Astrocyte (in vitro differentiated cells and primary cell): ENCODE data around the gene LRRC17. TPM values are rescaled to one million over a fixed set of nuclear protein-coding genes. Genes with fewer than 3 reads are reported as not detected.

ENCODE experiments used
- DNase-seq: peaks from one replicate; pipeline ENCODE4 v3.0.0-alpha.2; 2010; ENCODE audit warnings: low read depth
- FAIRE-seq: peaks from 2 replicates; lab custom pipeline; 2011; peaks lifted over from hg19 to GRCh38; lab: Jason Lieb, UNC
- H2AFZ ChIP-seq: 2 replicates; pipeline ENCODE4 v1.6.0; 2012; ENCODE audit warnings: low read depth, low read length, inconsistent platforms
- H3K27ac ChIP-seq: 2 replicates; pipeline ENCODE4 v1.5.1; 2011; ENCODE audit warnings: low read depth, low read length, inconsistent platforms
- H3K27me3 ChIP-seq: 2 replicates; pipeline ENCODE4 v1.6.0; 2011; ENCODE audit warnings: low read length, inconsistent platforms; ENCODE audit not compliant: insufficient read depth
- H3K36me3 ChIP-seq: 2 replicates; pipeline ENCODE4 v1.5.1; 2011; ENCODE audit warnings: low read length, inconsistent platforms; ENCODE audit not compliant: insufficient read depth
- H3K4me1 ChIP-seq: 2 replicates; pipeline ENCODE4 v1.5.1; 2011; ENCODE audit warnings: low read length, inconsistent platforms; ENCODE audit not compliant: insufficient read depth
- H3K4me2 ChIP-seq: 2 replicates; pipeline ENCODE4 v1.6.0; 2012; ENCODE audit warnings: low read length, inconsistent platforms
- H3K4me3 ChIP-seq: 2 replicates; pipeline ENCODE4 v1.5.1; 2011; ENCODE audit warnings: low read depth, mild to moderate bottlenecking, low read length, inconsistent platforms; ENCODE audit not compliant: insufficient read depth
- H3K79me2 ChIP-seq: 2 replicates; pipeline ENCODE4 v1.6.0; 2012; ENCODE audit warnings: mild to moderate bottlenecking, low read length, inconsistent platforms; ENCODE audit not compliant: insufficient read depth
- H3K9ac ChIP-seq: 2 replicates; pipeline ENCODE4 v1.6.0; 2012; ENCODE audit warnings: mild to moderate bottlenecking, low read length, inconsistent platforms
- H3K9me3 ChIP-seq: 2 replicates; pipeline ENCODE4 v1.5.1; 2012; ENCODE audit warnings: low read depth, mild to moderate bottlenecking, low read length, inconsistent platforms; ENCODE audit not compliant: insufficient read depth
- H4K20me1 ChIP-seq: 2 replicates; pipeline ENCODE4 v1.6.0; 2012; ENCODE audit warnings: low read length, inconsistent platforms; ENCODE audit not compliant: insufficient read depth
- H3K27ac Mint-ChIP-seq: one replicate; pipeline ENCODE4 v1.8.0; 2021; ENCODE audit warnings: mild to moderate bottlenecking, mixed read lengths; ENCODE audit not compliant: unreplicated experiment
- H3K27me3 Mint-ChIP-seq: one replicate; pipeline ENCODE4 v1.8.0; 2021; ENCODE audit warnings: low read depth, mixed read lengths; ENCODE audit not compliant: unreplicated experiment
- H3K36me3 Mint-ChIP-seq: one replicate; pipeline ENCODE4 v1.8.0; 2021; ENCODE audit warnings: low read depth, mixed read lengths; ENCODE audit not compliant: unreplicated experiment
- H3K4me1 Mint-ChIP-seq: one replicate; pipeline ENCODE4 v1.8.0; 2021; ENCODE audit warnings: low read depth, mixed read lengths; ENCODE audit not compliant: unreplicated experiment
- H3K4me3 Mint-ChIP-seq: one replicate; pipeline ENCODE4 v1.8.0; 2021; ENCODE audit warnings: mild to moderate bottlenecking, moderate library complexity, mixed read lengths; ENCODE audit not compliant: unreplicated experiment
- H3K9me3 Mint-ChIP-seq: one replicate; pipeline ENCODE4 v1.8.0; 2021; ENCODE audit warnings: mild to moderate bottlenecking, mixed read lengths; ENCODE audit not compliant: unreplicated experiment
- EZH2 ChIP-seq: IDR thresholded peaks from 2 replicates; pipeline ENCODE4 v1.6.1; 2012; ENCODE audit warnings: mild to moderate bottlenecking, low read length, inconsistent platforms; ENCODE audit not compliant: insufficient read depth
- total RNA-seq: library from RNA; stranded (reverse); gene quantifications from 2 replicates; pipeline ENCODE4 v1.2.1, GENCODE V29; 2021
- TF ChIP-seq, protein P1 (sequence below): IDR thresholded peaks from 2 replicates; pipeline ENCODE4 v1.5.1; 2011; ENCODE audit warnings: low read depth, mild to moderate bottlenecking, inconsistent platforms, low read length, moderate library complexity; ENCODE audit not compliant: insufficient read depth

Gene LRRC17
- total RNA-seq, 1 donor from 2014 or later = 63.4 TPM

DNA sequence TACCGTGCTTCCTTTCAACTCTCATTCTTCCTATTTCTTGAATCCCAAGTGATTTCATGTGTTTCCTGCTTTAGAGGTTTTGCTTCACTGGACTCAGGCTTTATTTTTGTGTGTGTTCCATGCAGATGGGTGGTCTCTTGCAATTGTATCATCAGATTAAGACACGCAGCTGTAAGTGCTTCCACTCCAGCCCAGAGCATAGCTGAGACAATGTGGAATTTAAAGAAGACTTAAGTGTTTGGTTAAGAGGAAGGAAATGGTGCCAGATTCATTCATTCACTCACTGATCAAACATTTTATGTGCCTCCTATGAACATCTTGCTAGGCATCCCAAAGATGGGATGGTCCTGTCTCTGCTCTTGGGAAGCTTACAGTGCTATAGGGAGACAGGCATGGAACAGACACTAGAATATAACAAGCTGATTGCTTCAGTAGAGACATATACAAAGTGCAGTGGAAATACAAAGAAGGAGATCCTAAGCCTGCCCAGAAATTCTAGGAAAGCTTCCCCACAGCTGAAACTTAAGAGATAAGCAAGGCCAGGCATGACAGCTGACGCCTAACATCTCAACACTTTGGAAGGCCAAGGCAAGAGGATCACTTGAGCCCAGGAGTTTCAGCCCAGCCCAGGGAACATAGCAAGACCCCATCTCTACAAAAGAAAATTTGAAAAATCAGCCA is 46.1 kb upstream of the LRRC17 start:
- Mint-ChIP-seq H3K9me3 (peaks cover 7% of the 10 kb centered on the region), H3K4me1 (peaks cover 1% of the 10 kb centered on the region), H3K27ac (no peak overlapping the region), H3K4me3 (no peak overlapping the region), H3K27me3 (no peaks in the 10 kb centered on the region), H3K36me3 (peaks cover 2% of the 10 kb centered on the region)
- no peak for TF ChIP-seq EZH2
- TF ChIP-seq, protein P1, sequence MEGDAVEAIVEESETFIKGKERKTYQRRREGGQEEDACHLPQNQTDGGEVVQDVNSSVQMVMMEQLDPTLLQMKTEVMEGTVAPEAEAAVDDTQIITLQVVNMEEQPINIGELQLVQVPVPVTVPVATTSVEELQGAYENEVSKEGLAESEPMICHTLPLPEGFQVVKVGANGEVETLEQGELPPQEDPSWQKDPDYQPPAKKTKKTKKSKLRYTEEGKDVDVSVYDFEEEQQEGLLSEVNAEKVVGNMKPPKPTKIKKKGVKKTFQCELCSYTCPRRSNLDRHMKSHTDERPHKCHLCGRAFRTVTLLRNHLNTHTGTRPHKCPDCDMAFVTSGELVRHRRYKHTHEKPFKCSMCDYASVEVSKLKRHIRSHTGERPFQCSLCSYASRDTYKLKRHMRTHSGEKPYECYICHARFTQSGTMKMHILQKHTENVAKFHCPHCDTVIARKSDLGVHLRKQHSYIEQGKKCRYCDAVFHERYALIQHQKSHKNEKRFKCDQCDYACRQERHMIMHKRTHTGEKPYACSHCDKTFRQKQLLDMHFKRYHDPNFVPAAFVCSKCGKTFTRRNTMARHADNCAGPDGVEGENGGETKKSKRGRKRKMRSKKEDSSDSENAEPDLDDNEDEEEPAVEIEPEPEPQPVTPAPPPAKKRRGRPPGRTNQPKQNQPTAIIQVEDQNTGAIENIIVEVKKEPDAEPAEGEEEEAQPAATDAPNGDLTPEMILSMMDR = no peak
- DNase-seq (no peak), FAIRE-seq (no peak)
- Histone ChIP-seq H3K4me2 (no peak overlapping the region), H3K9me3 (no peaks in the 10 kb centered on the region), H3K79me2 (no peaks in the 10 kb centered on the region), H3K9ac (no peak overlapping the region), H3K27me3 (no peaks in the 10 kb centered on the region), H3K4me3 (no peak overlapping the region), H4K20me1 (no peaks in the 10 kb centered on the region), H3K27ac (no peak overlapping the region), H3K4me1 (peaks cover 3% of the 10 kb centered on the region), H3K36me3 (no peaks in the 10 kb centered on the region), H2AFZ (no peak overlapping the region)

DNA sequence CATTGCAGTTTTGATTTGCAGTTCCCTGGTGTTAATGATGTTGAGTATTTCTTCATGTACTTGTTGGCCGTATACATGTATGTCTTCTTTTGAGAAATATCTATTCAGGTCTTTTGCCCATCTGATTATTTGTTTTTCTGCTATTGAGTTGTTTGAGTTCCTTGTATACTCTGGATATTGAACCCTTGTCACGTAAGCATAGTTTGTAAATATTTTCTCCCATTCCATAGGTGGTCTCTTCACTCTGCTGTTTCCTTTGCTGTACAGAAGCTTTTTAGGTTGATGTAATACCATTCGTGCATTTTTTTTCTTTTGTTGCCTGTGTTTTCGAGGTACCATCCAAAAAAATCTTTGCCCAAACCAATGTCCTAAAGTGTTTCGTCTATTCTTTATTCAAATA is 43.6 kb upstream of the LRRC17 start:
- H3K27me3 ChIP-seq = no peaks in the 10 kb centered on the region
- FAIRE-seq = no peak
- peaks cover 25% of the 10 kb centered on the region for H3K4me1 ChIP-seq
- no peak for TF ChIP-seq EZH2
- TF ChIP-seq, protein P1 = no peak
- Mint-ChIP-seq H3K36me3 (peaks cover 4% of the 10 kb centered on the region), H3K27ac (no peak overlapping the region), H3K4me1 (peaks cover 26% of the 10 kb centered on the region), H3K27me3 (no peaks in the 10 kb centered on the region), H3K9me3 (peaks cover 4% of the 10 kb centered on the region), H3K4me3 (no peak overlapping the region)
- H3K79me2 ChIP-seq = no peaks in the 10 kb centered on the region
- H3K4me3 ChIP-seq = no peak overlapping the region
- no peak overlapping the region for H3K9ac ChIP-seq
- H3K27ac ChIP-seq = no peak overlapping the region
- no peak overlapping the region for H3K4me2 ChIP-seq
- H3K36me3 ChIP-seq = no peaks in the 10 kb centered on the region
- H3K9me3 ChIP-seq = no peaks in the 10 kb centered on the region
- no peaks in the 10 kb centered on the region for H4K20me1 ChIP-seq
- DNase-seq = no peak
- H2AFZ ChIP-seq = no peak overlapping the region

DNA sequence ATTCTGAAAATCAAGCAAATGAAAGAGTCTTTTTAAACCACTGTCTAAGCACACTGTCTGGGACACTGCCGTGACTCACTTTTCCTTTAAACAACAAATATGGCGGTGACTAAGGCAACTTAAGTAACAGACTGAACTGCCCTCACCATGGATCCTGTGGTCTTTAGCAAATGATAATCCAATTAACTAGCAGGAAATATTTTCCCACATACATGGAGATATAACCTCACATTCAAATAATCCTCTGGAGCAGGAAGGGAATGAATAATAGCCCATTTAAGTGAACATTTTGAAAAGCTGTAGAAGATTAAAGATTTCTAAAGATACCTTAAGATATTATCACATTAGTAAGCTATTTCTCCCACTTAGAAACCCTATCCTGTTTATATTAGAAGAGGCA is 40.3 kb upstream of the LRRC17 start:
- no peak overlapping the region for H3K4me3 Mint-ChIP-seq
- H4K20me1 ChIP-seq = no peaks in the 10 kb centered on the region
- peak overlapping the region; percentile 77 for H3K4me2 ChIP-seq
- FAIRE-seq (peak; percentile 39), DNase-seq (peak; percentile 99)
- peaks cover 47% of the 10 kb centered on the region for H3K4me1 ChIP-seq
- H3K9me3 ChIP-seq = no peaks in the 10 kb centered on the region
- H3K36me3 ChIP-seq = no peaks in the 10 kb centered on the region
- no peaks in the 10 kb centered on the region for H3K27me3 Mint-ChIP-seq
- H3K79me2 ChIP-seq = no peaks in the 10 kb centered on the region
- TF ChIP-seq EZH2 = no peak
- TF ChIP-seq, protein P1 = no peak
- no peak overlapping the region for H2AFZ ChIP-seq
- H3K4me1 Mint-ChIP-seq = peaks cover 50% of the 10 kb centered on the region
- H3K9ac ChIP-seq = peak overlapping the region; percentile 82
- no peaks in the 10 kb centered on the region for H3K27me3 ChIP-seq
- H3K36me3 Mint-ChIP-seq = peaks cover 2% of the 10 kb centered on the region
- peaks cover 4% of the 10 kb centered on the region for H3K9me3 Mint-ChIP-seq
- no peak overlapping the region for H3K4me3 ChIP-seq
- peak overlapping the region; percentile 97 for H3K27ac Mint-ChIP-seq
- peak overlapping the region; percentile 98 for H3K27ac ChIP-seq
